ENCODE measurements around the gene PNMA6E.
A peak's percentile ranks its signal among the peaks of the same experiment; 100 is the strongest.

PNMA6E gene

GRCh38 chrX:153416781-153417450 lies 15.8 kb upstream of the PNMA6E start (continued):
- TF ChIP-seq, protein P1, sequence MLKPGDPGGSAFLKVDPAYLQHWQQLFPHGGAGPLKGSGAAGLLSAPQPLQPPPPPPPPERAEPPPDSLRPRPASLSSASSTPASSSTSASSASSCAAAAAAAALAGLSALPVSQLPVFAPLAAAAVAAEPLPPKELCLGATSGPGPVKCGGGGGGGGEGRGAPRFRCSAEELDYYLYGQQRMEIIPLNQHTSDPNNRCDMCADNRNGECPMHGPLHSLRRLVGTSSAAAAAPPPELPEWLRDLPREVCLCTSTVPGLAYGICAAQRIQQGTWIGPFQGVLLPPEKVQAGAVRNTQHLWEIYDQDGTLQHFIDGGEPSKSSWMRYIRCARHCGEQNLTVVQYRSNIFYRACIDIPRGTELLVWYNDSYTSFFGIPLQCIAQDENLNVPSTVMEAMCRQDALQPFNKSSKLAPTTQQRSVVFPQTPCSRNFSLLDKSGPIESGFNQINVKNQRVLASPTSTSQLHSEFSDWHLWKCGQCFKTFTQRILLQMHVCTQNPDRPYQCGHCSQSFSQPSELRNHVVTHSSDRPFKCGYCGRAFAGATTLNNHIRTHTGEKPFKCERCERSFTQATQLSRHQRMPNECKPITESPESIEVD (tag by site-specific recombination; IDR thresholded peaks at IDR 0.05): no peak
- no peak for TF ChIP-seq ZNF248 (tag by site-specific recombination; IDR thresholded peaks at IDR 0.05)
- no peak for TF ChIP-seq ZBTB26 (tag by site-specific recombination; optimal IDR thresholded peaks at IDR 0.05)
- TF ChIP-seq SP7 (tag by site-specific recombination; IDR thresholded peaks at IDR 0.05): no peak
- no peak for TF ChIP-seq ZNF555 (tag by site-specific recombination; conservative IDR thresholded peaks at IDR 0.05)
- no peak for TF ChIP-seq ZNF785 (tag by site-specific recombination; IDR thresholded peaks at IDR 0.05)
- TF ChIP-seq ZFHX2 (tag by site-specific recombination; conservative IDR thresholded peaks at IDR 0.05): 0 out of 2 replicates have a peak, but pooled peaks have one; percentile 24
- no peak for TF ChIP-seq ZNF266 (tag by site-specific recombination; IDR thresholded peaks at IDR 0.05; ENCODE audit: low read depth)

DNA sequence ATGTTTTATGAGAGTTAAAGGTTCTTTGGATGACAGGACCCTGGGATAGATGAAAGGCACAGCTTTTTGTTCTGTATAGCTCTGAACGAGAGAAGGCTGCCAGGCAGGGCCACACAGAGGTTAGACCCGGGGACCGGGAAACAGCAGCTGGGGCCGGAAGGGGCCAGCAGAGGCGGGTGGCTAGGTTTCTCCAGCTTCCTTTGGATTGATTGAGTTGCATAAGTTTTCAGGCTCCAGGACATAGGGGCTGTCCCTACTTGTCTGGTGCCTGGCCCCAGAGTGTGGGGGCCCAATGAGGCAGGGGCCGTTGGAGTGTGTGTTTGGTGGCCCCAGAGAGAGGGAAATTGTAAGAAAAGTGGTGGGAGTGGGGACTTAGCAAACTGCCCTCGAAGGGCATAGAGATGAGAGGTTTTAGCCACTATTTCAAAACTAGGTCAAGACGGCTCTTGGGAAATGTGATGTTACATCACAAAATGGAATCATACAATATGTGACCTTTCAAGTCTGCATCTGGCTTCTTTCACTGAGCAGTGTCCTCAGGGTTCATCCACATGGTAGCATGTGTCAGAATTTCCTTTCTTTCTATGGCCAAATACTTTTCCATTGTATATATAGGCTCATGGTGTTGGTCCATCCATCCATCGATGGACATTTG lies 13.8 kb upstream of the PNMA6E start:
- Histone ChIP-seq H3K4me3 (ENCODE audit: low read depth, low read length) (no peak overlapping the region), H3K9me3 (ENCODE audit: control insufficient read depth, insufficient read depth, low read depth, low read length) (no peaks in the 10 kb centered on the region), H3K36me3 (ENCODE audit: control insufficient read depth in 2 of 2, insufficient read depth in 1 of 2, low read length in 2 of 2) (no peaks in the 10 kb centered on the region), H3K4me1 (ENCODE audit: control insufficient read depth, insufficient read depth, low read length) (no peaks in the 10 kb centered on the region; the same call in 1 of the 2 replicates), H3K27ac (ENCODE audit: extremely low read depth, low read depth, low read length) (no peak overlapping the region)
- TF ChIP-seq ZNF423 (tag by site-specific recombination; IDR thresholded peaks at IDR 0.05) (no peak), ZNF837 (tag by site-specific recombination; IDR thresholded peaks at IDR 0.05) (no peak), KLF1 (tag by site-specific recombination; IDR thresholded peaks at IDR 0.05) (no peak), GLI4 (tag by site-specific recombination; IDR thresholded peaks at IDR 0.05) (no peak), IKZF3 (tag by site-specific recombination; IDR thresholded peaks at IDR 0.05) (no peak)
- ChIA-PET POLR2A (no interaction called here), CTCF (no interaction called here)

DNA sequence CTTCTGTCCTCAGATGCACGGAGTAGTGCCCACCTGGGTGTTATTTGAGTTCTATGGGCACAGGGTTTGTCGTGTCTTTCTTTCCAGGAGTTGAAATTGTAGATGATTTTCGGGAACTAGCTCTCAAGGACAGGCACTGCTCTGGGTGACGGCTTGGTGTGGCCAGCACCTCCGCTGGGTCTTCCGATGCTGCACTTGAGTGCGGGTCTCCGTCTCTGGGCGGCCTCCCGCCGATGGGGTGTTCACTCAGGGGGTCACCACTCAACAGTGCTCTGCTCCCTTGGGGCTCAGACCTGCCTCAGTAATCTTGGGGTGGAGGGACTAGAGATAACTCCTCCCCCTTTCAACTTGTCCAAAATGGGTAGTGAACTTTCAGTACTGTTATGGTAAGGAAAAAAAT lies 12.6 kb upstream of the PNMA6E start:
- ChIA-PET POLR2A (no interaction called here), CTCF (interaction anchor here (1.2 to 1.6 kb wide), 2 partner anchors 25 to 471 kb away, joined by 4 to 8 read pairs; no protein-coding TSS in a partner anchor)
- Histone ChIP-seq H3K9me3 (ENCODE audit: control insufficient read depth, insufficient read depth, low read depth, low read length) (no peaks in the 10 kb centered on the region), H3K36me3 (ENCODE audit: control insufficient read depth in 2 of 2, insufficient read depth in 1 of 2, low read length in 2 of 2) (no peaks in the 10 kb centered on the region), H3K4me1 (ENCODE audit: control insufficient read depth, insufficient read depth, low read length) (no peaks in the 10 kb centered on the region; the same call in 1 of the 2 replicates), H3K27ac (ENCODE audit: extremely low read depth, low read depth, low read length) (no peak overlapping the region), H3K4me3 (ENCODE audit: low read depth, low read length) (no peak overlapping the region)
- TF ChIP-seq ZNF341 (tag by site-specific recombination; IDR thresholded peaks at IDR 0.05; ENCODE audit: low read depth): no peak
- no peak for TF ChIP-seq YY2 (tag by site-specific recombination; IDR thresholded peaks at IDR 0.05)
- TF ChIP-seq ZBTB48 (tag by site-specific recombination; IDR thresholded peaks at IDR 0.05): no peak
- no peak for TF ChIP-seq ZNF585B (tag by site-specific recombination; IDR thresholded peaks at IDR 0.05)
- no peak for TF ChIP-seq MZF1 (tag by site-specific recombination; IDR thresholded peaks at IDR 0.05; ENCODE audit: borderline replicate concordance)
- no peak for TF ChIP-seq ZNF610 (tag by site-specific recombination; IDR thresholded peaks at IDR 0.05; ENCODE audit: borderline replicate concordance)
- TF ChIP-seq ZNF133 (tag by site-specific recombination; IDR thresholded peaks at IDR 0.05): no peak
- TF ChIP-seq ZNF544 (tag by site-specific recombination; IDR thresholded peaks at IDR 0.05): no peak
- TF ChIP-seq ZNF791 (tag by site-specific recombination; IDR thresholded peaks at IDR 0.05): no peak
- no peak for TF ChIP-seq ZSCAN16 (tag by site-specific recombination; IDR thresholded peaks at IDR 0.05)
- no peak for TF ChIP-seq ZNF266 (tag by site-specific recombination; IDR thresholded peaks at IDR 0.05; ENCODE audit: low read depth)
- TF ChIP-seq ZNF704 (tag by site-specific recombination; IDR thresholded peaks at IDR 0.05): no peak
- TF ChIP-seq KLF8 (tag by site-specific recombination; IDR thresholded peaks at IDR 0.05): no peak
- no peak for TF ChIP-seq HOXA7 (CRISPR knock-in tag; IDR thresholded peaks at IDR 0.05; ENCODE audit: borderline replicate concordance)

All from HEK293 (cell line).